Mesenteric fat pad (tissue), 1 donor: Measurements from ENCODE around the gene NFIB. TPM values are rescaled to one million over a fixed set of nuclear protein-coding genes. Genes with fewer than 3 reads are reported as not detected.

Experiments used
- DNase-seq: peaks from one replicate; pipeline ENCODE4 v3.0.0-alpha.2; 2020; ENCODE audit warnings: low spot score
- total RNA-seq: library from RNA; stranded (reverse); fragmentation: NEBNext Ultra II Directional; extraction: Animal tissue kit (Norgen Biotek cat#: 25700); gene quantifications from one replicate; pipeline ENCODE4 v1.2.1, GENCODE V29; 2021
- donor health status: DM: yes; HTN: yes; CAD: no.

Gene NFIB
- total RNA-seq, 1 donor from 2014 or later = 143 TPM

- no peak for DNase-seq
These were observed 230.6 kb downstream of the NFIB start for GRCh38 chr9:14083366-14083765.

- no peak for DNase-seq
These were observed 231.2 kb downstream of the NFIB start for GRCh38 chr9:14082732-14083131.

- no peak for DNase-seq
These were observed 232.2 kb downstream of the NFIB start for GRCh38 chr9:14081745-14082144.

- no peak for DNase-seq
These were observed 232.9 kb downstream of the NFIB start for GRCh38 chr9:14080959-14081542.

- no peak for DNase-seq
These were observed 234.5 kb downstream of the NFIB start for GRCh38 chr9:14079440-14079839.

GRCh38 chr9:14077672-14078071 is 236.3 kb downstream of the NFIB start:
- DNase-seq = no peak

- DNase-seq = no peak
These were observed 238.7 kb downstream of the NFIB start for GRCh38 chr9:14075218-14075617.

- DNase-seq = no peak
These were observed 241.1 kb downstream of the NFIB start for GRCh38 chr9:14072850-14073249.

- no peak for DNase-seq
These were observed 242.5 kb downstream of the NFIB start for GRCh38 chr9:14071484-14071883.

GRCh38 chr9:14068690-14069089 is 245.3 kb downstream of the NFIB start:
- no peak for DNase-seq

- no peak for DNase-seq
These were observed 247.1 kb downstream of the NFIB start for GRCh38 chr9:14066831-14067230.

GRCh38 chr9:14066032-14066431 is 247.9 kb downstream of the NFIB start:
- no peak for DNase-seq

GRCh38 chr9:14064940-14065339 is 249.0 kb downstream of the NFIB start:
- DNase-seq = no peak

- DNase-seq = no peak
These were observed 250.2 kb downstream of the NFIB start for GRCh38 chr9:14063756-14064155.

GRCh38 chr9:14062586-14063221 is 251.2 kb downstream of the NFIB start:
- DNase-seq = no peak

GRCh38 chr9:14061936-14062585 is 251.9 kb downstream of the NFIB start:
- no peak for DNase-seq

- DNase-seq = no peak
These were observed 255.6 kb downstream of the NFIB start for GRCh38 chr9:14058325-14058688.

GRCh38 chr9:14057368-14058324 is 256.3 kb downstream of the NFIB start:
- DNase-seq = no peak

GRCh38 chr9:14056316-14056861 is 257.6 kb downstream of the NFIB start:
- DNase-seq = no peak

- DNase-seq = no peak
These were observed 259.8 kb downstream of the NFIB start for GRCh38 chr9:14054096-14054495.

- DNase-seq = no peak
These were observed 261.6 kb downstream of the NFIB start for GRCh38 chr9:14052359-14052758.
